ENCODE measurements around the gene GALNT5.
"Not testable (repeated sequence)": the region's sequence is repeated elsewhere in the genome, so short reads cannot be mapped to it uniquely, and the experiment has no call there.

GALNT5 gene, protein sequence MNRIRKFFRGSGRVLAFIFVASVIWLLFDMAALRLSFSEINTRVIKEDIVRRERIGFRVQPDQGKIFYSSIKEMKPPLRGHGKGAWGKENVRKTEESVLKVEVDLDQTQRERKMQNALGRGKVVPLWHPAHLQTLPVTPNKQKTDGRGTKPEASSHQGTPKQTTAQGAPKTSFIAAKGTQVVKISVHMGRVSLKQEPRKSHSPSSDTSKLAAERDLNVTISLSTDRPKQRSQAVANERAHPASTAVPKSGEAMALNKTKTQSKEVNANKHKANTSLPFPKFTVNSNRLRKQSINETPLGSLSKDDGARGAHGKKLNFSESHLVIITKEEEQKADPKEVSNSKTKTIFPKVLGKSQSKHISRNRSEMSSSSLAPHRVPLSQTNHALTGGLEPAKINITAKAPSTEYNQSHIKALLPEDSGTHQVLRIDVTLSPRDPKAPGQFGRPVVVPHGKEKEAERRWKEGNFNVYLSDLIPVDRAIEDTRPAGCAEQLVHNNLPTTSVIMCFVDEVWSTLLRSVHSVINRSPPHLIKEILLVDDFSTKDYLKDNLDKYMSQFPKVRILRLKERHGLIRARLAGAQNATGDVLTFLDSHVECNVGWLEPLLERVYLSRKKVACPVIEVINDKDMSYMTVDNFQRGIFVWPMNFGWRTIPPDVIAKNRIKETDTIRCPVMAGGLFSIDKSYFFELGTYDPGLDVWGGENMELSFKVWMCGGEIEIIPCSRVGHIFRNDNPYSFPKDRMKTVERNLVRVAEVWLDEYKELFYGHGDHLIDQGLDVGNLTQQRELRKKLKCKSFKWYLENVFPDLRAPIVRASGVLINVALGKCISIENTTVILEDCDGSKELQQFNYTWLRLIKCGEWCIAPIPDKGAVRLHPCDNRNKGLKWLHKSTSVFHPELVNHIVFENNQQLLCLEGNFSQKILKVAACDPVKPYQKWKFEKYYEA

DNA sequence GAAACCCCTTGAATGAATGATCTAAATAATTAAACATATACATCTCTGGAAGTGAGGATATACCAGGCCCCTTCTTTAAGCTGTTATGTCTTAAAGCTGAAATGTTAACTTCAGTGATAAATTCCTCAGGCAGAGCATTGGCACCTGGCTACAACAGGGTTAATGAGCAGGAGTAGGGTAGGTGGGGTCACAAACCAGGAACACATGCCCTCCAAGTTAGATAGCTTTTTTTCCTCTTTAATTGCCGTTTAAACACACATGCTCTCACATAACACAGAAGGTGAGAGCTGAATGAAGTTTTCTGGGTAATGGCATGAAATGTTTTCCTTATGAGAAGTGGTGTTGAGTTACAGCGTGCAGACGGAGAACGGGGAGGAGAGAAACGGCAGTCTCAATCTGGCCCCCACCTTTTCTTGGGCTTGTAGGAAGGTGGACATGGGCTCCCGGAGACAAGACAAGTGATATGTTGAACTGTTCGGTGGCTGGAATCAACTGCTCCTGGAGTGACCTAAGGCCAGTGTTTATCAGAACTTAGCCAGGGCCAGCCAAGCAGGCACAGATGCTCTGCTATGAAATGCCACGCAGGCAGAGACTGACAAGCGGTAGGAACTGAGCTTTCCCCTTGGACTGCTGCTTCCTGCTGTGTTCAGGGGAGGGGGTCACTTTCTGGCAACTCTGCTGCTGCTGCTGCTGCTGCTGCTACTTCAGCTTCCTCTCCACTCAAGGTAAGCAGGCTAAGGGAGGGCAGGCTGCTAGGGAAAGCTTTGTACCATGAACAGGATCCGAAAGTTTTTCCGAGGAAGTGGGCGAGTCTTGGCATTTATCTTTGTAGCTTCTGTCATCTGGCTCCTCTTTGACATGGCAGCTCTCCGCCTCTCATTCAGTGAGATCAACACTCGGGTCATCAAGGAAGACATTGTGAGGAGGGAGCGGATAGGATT is at the start of gene GALNT5:
GALNT5 (plus strand) TSS at position 394 of the 941 bp plus-strand sequence; CDS start at position 772, 378 bp downstream.
- no peak for DNase-seq (ENCODE audit: low spot score)

DNA sequence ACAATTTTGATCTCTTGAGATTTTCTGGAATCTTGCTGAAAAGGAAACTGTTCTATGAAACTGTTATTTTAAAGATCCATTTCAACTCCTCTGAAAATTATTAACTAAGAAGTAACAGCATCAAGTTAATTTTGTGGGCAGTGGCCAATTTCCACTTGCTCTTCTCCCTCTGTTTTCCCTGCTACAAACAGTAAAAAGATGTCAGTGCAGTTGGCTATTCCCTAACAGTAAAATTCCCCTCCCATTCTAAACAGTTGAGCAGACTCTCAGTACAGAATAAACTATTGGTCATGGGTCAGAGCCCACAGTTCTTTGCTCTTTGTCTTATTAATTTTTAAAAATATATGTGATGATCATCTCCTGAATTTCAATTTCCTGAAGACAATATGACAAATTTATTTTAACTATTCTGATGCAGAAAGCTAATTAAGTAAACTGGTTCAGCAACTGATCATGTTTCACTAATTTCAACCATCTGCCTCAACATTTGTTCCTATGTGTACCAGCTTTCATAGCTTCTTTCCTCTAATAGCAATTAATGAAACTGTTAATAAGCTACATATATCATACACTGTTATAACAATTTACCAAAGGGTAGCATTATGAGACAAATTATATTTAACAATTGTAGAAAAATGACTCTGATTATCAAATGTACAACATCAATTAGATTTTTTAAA is 41.1 kb upstream of the GALNT5 start:
- no peak for DNase-seq (ENCODE audit: low spot score)

DNA sequence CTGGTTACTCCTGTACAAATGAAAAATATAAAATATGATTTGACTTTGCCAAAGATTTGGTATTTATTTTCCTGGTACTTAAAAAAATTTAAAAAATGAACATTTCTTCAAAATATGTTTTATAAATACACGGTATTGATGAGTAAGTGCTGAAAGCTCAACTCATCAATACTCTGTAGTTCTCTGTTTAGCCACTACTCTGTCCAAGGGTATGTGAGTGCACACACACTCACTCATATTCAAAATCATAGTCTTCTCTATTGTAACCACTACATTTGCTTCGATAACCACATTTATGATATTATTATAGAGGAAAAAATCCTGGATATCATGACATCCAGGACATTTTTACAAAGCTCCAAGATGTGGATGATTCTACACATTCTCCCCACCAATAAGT is 40.1 kb upstream of the GALNT5 start:
- DNase-seq (ENCODE audit: low spot score), result no peak

DNA sequence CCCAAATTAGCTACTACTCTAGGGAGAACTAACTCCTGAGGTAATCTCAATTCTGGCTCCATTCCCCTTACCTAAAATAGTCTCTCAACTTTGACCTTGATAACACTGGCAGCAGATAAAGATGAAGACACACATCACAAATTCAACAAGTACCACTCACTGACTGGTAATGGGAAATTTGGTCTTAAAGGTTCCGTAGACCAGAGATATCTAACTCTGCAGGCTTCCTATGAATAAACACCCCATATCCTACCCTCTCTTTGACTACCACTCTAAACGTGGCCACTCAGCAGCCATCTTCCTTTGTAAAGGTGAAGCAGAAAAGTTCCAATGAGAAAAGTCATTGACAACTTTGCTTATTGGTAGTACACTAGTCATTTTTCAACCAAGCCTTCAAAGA is 38.6 kb upstream of the GALNT5 start:
- DNase-seq (ENCODE audit: low spot score), result no peak

DNA sequence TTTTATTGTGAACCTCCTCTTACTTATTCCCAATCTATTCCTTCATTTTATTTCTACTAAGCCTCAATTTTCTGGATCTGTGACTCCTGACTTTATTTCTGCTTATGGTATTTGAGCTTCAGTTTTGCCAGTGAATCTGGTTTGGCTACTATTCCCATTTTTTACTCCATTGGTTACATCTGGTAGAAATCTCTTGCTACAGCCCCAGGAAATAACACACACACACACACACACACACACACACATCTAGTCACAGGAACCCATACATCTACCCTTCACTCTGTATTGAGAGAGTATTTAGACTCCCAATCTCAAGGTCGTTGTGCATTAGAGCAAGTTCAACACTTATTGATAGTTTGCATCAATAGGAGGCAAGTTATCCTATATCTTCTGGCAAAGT is 37.0 kb upstream of the GALNT5 start:
- DNase-seq (ENCODE audit: low spot score), result no peak

DNA sequence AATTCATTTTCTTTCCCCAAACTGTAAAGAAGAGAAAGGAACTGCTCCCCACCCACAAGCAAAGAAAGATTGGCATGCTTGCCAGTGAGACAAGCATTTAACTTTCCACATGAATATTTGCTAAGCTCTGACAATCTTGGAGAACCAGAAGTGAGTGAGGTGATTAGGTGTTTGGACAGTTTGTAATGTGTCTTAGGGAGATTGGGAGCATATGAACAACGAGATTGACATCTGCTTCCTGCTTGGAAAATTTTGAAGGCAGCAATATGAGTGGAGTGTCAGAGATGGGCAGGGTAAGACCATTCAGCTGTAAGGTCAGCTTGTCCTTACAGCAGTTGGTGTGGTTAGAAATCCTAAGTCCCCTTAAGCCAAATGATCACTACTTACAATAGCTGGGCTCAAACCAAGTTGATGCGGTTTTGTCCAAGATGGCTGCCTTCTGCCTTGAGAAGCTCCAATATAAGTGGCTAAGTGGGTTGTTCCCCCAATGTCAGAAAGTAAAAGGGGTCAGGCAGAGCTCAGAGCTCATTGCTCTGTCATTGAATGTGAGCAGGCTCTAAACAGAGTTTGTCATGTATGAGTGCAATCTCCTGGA is 36.0 kb upstream of the GALNT5 start:
- DNase-seq (ENCODE audit: low spot score), result no peak

DNA sequence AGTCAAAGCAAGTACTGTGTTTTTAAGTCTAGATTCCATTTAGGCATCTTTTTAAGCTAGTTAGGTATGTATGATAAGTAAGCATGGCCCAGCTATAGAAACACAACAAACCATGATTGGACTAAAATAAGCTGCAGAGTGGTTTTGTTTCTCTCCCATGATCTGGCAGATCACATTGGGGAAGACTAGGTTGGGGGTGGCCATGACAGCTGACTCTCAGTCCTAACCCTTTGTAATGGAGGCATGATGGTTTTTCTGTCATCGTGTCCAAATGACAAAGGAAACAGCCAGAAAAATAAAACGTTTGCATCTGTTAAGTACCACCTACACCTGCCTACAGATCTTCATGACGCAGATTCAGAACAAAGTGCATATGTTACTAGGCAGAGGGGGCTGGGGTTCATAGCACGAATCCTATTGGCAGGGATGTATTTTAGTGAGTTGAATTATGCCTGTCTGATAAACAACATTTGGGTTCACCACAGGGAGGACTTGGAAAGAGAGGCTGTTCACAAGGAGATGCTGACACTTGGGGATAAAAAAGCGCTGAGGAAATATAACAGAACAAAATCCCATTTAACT is 33.8 kb upstream of the GALNT5 start:
- no peak for DNase-seq (ENCODE audit: low spot score)

DNA sequence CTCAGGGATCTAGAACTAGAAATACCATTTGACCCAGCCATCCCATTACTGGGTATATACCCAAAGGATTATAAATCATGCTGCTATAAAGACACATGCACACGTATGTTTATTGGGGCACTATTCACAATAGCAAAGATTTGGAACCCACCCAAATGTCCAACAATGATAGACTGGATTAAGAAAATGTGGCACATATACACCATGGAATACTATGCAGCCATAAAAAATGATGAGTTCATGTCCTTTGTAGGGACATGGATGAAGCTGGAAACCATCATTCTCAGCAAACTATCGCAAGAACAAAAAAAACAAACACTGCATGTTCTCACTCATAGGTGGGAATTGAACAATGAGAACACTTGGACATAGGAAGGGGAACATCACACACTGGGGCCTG is 33.1 kb upstream of the GALNT5 start:
- DNase-seq (ENCODE audit: low spot score), result not testable (repeated sequence)

DNA sequence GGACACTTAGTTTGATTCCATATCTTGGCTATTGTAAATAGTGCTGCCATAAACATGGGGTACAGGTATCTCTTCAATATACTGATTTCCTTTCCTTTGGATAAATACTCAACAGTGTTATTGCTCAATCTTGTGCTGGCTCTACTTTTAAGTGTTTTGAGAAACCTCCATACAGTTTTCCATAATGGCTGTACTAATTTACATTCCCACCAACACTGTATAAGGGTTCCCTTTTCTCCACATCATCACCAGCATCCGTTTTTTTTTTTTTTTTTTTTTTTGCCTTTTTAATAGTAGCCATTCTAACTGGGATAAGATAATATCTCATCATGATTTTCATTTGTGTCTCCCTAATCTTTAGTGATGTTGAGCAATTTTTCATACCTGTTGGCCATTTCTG is 29.9 kb upstream of the GALNT5 start:
- no peak for DNase-seq (ENCODE audit: low spot score)

DNA sequence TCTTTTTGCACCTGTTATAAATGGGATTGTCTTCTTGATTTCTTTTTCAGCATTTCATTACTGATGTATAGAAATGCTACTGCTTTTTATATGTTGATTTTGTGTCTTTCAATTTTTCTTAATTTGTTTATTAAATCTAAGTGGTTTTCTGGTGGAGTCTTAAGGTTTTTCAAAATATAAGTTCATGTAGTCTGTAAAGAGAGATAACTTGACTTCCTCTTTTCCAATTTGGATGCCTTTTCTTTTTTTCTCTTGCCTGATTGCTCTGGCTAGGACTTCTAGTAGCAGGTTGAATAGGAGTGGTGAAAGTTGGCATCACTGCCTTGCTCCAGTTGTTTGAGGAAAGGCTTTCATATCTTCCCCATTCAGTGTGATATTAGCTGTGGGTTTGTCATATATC is 28.6 kb upstream of the GALNT5 start:
- DNase-seq (ENCODE audit: low spot score), result no peak

DNA sequence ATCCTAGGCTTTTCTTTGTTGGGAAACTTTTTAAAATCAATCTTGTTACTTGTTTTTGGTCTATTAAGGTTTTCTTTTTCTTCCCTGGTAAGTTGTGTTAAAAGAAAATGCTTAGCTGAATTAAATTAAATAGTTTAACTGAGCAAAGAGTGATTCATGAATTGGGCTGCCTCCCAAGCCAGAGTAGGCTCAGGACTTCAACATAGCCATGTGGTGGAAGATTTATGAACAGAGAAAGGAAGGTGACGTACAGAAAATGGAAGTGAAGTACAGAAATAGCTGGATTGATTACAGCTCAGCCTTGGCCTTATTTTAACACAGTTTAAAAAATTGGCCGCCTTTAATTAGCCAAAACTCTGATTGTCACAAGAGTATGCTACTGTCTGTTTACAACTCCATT is 27.9 kb upstream of the GALNT5 start:
- DNase-seq (ENCODE audit: low spot score), result no peak

DNA sequence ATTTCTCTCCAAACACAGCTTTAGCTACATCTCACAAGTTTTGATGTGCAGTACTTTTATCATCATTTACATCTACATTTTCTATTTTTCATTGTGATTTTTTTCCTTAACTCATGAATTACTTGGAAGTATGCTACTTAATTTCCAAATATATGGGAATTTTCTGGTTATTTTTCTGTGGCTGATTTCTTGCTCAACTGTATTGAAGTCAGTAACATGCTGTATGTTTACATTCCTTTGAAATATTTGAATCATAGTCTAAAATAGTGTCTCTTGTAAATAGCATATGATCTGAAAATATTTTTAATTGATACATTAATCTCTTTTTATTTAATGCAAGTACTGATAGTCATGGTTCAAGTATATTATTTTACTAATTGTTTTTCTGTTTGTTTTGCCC is 26.0 kb upstream of the GALNT5 start:
- DNase-seq (ENCODE audit: low spot score), result no peak

DNA sequence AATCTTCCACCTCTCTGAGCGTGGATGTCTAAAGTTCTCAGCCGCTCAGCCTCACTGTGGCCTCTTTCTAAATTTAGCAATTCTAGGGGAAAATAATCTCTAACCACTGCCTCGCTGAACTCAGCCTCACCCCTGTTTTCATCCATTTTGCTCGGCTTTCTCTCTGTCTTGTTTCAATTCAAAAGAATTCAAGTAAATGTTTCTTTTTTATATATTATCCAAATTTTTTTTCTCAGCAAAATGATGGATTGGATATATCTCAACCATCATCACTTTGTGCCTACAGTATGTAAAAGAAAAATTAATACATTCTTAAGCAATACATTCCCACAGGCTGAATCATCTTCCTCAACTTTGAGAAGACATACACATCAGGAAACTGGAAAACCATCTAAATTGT is 24.0 kb upstream of the GALNT5 start:
- no peak for DNase-seq (ENCODE audit: low spot score)

DNA sequence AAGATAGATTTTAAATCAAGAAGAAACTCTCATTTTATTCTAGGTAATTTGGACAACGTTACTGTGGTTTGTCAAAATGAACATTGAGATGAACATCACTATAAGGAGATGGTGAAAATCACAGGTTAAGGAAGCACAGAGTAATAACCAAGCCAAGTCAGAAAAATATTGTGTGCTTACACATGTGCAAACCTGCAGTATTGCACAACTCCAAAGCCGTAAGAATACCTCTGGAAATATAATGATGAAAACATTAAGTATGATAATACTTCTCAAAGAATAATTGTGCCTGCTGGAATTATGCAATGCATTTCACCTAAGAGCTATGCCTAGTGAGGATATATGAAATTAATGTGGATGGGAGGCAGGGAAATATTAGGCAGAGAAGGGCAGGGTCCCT is 21.1 kb upstream of the GALNT5 start:
- DNase-seq (ENCODE audit: low spot score), result no peak

DNA sequence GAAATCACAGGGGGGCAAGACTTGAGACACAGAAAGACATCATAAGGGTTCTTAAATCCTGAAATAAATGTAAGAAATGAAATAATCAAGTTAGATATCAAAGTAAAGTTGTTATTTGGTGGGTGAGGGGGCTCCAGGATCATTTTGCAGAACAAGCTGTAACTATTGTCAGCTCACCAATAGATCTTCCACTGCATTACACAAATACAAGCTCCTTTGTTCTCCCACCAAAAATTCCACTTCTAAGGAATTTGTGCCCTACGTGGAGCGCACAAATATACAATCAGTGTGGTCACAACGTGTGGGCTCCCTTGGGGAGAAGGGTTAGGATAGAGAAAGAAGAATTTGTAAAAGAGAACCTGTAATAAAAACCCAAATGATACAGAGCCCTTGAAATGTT is 19.2 kb upstream of the GALNT5 start:
- DNase-seq (ENCODE audit: low spot score), result no peak

DNA sequence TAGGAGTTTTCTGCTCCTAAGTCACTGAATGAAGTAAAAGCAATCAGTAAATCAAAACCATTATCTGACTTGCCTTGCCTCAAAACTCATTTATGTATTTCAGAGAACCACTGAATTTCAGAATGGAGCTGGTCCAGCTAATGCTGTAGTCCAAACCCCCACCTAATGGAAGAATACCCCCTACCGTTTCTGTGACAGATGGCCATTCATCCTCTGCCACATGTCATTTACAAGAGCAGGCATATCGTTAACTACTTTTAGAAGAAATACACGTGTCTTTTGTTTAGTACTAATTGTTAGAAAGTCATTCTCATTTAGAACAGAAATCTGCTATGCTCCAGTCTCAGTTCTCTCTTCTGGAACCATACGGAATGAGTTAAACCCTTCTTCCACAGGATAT is 12.8 kb upstream of the GALNT5 start:
- no peak for DNase-seq (ENCODE audit: low spot score)

DNA sequence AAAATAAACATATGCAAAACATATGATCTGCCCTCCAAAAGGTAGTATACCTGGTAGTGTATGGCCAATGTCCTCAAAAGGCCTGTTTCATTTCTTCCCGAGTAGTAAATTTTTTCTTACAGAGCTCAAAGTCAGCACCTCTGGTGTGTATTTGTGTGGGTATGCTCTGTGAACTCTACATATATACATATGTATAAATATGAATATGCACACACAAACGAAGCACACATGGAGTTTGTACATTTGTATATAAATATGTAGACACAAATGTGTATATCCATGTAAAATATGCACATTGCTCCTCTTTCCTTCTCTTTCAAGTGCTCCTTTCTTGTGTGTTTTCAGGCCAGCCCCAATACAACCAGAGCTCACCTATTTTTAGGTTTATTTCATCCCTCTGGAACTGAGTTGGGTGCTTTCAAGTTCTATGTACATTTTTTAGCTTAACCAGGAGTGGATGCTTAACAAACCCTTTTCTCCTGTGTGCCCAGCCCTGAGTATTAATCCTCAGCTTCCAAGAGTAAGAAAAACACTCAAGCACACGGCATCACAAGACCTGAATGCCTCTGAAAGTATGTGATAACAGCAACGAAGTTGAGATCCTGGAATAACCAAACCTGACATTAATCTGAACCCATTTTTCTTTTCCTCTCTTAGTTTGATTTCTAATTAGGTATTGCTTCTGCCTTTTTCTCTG is 12.2 kb upstream of the GALNT5 start:
- DNase-seq (ENCODE audit: low spot score), result no peak

DNA sequence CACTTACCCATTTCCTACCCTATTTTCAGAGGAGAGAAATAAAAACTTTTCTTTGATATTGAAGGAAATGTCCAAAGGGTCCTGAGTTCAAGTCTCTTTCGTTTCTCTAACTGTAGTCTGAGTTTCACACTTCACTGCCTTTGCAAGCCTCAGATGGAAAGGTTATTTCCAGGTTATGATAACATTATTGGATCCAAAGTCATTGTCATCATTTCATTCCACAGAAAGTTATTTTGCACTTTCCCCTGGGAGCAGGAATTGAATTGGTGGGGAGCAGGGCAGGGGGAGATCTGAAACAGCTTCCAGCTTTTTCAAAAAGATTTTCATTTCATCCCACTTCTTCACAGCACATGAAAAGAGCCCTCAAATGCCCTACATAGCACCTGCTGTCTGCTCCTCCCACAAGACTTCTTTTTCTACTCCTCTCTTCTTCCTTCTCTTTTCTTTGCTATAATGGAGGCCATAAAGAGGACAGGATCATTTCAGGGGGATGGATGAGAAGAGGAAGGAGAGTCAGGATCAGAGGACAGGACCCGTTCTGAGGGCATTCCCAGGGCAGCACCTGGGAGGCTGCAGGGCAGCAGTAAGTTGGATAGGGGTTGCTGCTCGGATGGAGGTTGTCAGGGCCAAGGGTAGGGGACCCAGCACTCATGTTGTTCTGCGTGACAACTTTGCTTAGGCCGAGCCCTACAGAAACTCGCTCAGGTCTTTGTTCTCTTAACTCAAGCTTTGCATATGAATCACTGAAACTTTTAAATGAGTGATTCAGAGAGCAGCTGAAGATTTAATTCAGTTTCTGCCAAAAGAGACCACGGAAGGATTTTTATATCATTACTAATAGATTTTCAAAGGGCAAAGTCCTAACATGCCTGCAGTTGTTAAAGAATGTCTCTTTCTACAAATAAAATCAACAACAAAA is 11.4 kb upstream of the GALNT5 start:
- peak; percentile 62 for DNase-seq (ENCODE audit: low spot score)
